Thyroid gland (tissue), 4 donors: ENCODE data around the gene MED9. TPM values are rescaled to one million over a fixed set of nuclear protein-coding genes. Genes with fewer than 3 reads are reported as not detected.

Experiments used
- DNase-seq, 2 donors: peaks; one replicate each; pipeline ENCODE4 v3.0.0-alpha.2; 2019
- H3K27ac ChIP-seq, 3 donors: fragments of 200-600 bp; sonication (generic); 1 replicate in 2 of 3; 2 replicates in 1 of 3; pipeline ENCODE4 v1.5.1; 2016 to 2019; ENCODE audit warnings: mild to moderate bottlenecking in 1 of 3, moderate library complexity in 1 of 3
- H3K27me3 ChIP-seq: fragments of 200-600 bp; sonication (generic); one replicate; pipeline ENCODE4 v1.5.1; 2019
- H3K36me3 ChIP-seq, 2 donors: fragments of 200-600 bp; sonication (generic); one replicate each; pipeline ENCODE4 v1.5.1; 2016 to 2019
- H3K4me1 ChIP-seq, 2 donors: fragments of 200-600 bp; sonication (generic); one replicate each; pipeline ENCODE4 v1.5.1; 2017 to 2019
- H3K4me3 ChIP-seq, 3 donors: fragments of 200-600 bp; sonication (generic); replicated peaks in 1 of 3; 1 replicate in 2 of 3; 2 replicates in 1 of 3; pipeline ENCODE4 v1.5.1; 2016; ENCODE audit warnings: mild to moderate bottlenecking in 1 of 3
- H3K9me3 ChIP-seq: fragments of 200-600 bp; sonication (generic); one replicate; pipeline ENCODE4 v1.5.1; 2017
- CTCF ChIP-seq, 6 experiments: fragments of 200-600 bp in 3 of 6; fragments of 450-650 bp in 3 of 6; sonication (generic) in 3 of 6; IDR thresholded peaks; one replicate each; pipeline ENCODE4 v1.5.1; 2016 to 2019; ENCODE audit warnings: antibody characterized with exemption in 6 of 6, mild to moderate bottlenecking in 2 of 6, inconsistent platforms in 1 of 6, moderate library complexity in 1 of 6
- POLR2A ChIP-seq, 2 donors: fragments of 450-650 bp; IDR thresholded peaks; one replicate each; pipeline ENCODE4 v1.6.1; 2017; ENCODE audit warnings: antibody characterized with exemption in 2 of 2, mild to moderate bottlenecking in 2 of 2, moderate library complexity in 1 of 2
- WGBS, 2 donors: methylation state at CpG; one replicate each; pipeline ENCODE4 v1.1.5; 2017; 5-methylcytosine and 5-hydroxymethylcytosine counted together
- intact Hi-C: fragments of 100-400 bp; cut with DNase I; formaldehyde crosslinking; loops from one replicate; pipeline ENCODE4 v1.15.1; 2023
- total RNA-seq, 4 donors: library from RNA; depleted of rRNA; stranded (reverse); fragments of >200 nt; gene quantifications; one replicate each; pipeline ENCODE4 v1.2.3, GENCODE V29; 2016

Gene MED9
- total RNA-seq, 4 donors from 2014 or later, result 27.9 to 35.4 (median 30.8) TPM

GRCh38 chr17:17538417-17539391 lies 61.9 kb downstream of the MED9 start:
- DNase-seq, result no peak
- peaks cover 0 to 16% of the 10 kb centered on the region in 2 donors for H3K4me1 ChIP-seq
- no peaks in the 10 kb centered on the region for H3K36me3 ChIP-seq
- no peak overlapping the region for H3K27ac ChIP-seq
- no peaks in the 10 kb centered on the region for H3K9me3 ChIP-seq
- no peak overlapping the region for H3K4me3 ChIP-seq
- intact Hi-C loops, result no loop called here
- no peaks in the 10 kb centered on the region for H3K27me3 ChIP-seq
- TF ChIP-seq POLR2A (IDR thresholded peaks at IDR 0.05) (no peak), CTCF (IDR thresholded peaks at IDR 0.05) (no peak)
- WGBS, 2 donors, result 88 to 91% methylated on average over 10 of the region's 10 CpGs

GRCh38 chr17:17539591-17539990 lies 62.8 kb downstream of the MED9 start:
- no peak overlapping the region for H3K4me3 ChIP-seq
- no peak for DNase-seq
- H3K27me3 ChIP-seq, result no peaks in the 10 kb centered on the region
- no peak overlapping the region for H3K27ac ChIP-seq
- intact Hi-C loops, result no loop called here
- WGBS, 2 donors, result 86 to 88% methylated on average over 8 to 10 of the region's 10 CpGs
- TF ChIP-seq CTCF (IDR thresholded peaks at IDR 0.05) (no peak), POLR2A (IDR thresholded peaks at IDR 0.05) (no peak)
- H3K4me1 ChIP-seq, result peaks cover 0 to 16% of the 10 kb centered on the region in 2 donors
- no peaks in the 10 kb centered on the region for H3K36me3 ChIP-seq
- H3K9me3 ChIP-seq, result no peaks in the 10 kb centered on the region

GRCh38 chr17:17540278-17540906 lies 63.6 kb downstream of the MED9 start:
- TF ChIP-seq CTCF (IDR thresholded peaks at IDR 0.05), result no peak
- TF ChIP-seq POLR2A (IDR thresholded peaks at IDR 0.05), result no peak
- no peak overlapping the region for H3K27ac ChIP-seq
- peaks cover 0 to 15% of the 10 kb centered on the region in 2 donors for H3K4me1 ChIP-seq
- H3K36me3 ChIP-seq, result no peaks in the 10 kb centered on the region
- no peak overlapping the region for H3K4me3 ChIP-seq
- intact Hi-C loops, result no loop called here
- WGBS, 2 donors, result 66 to 69% methylated on average over 7 to 13 of the region's 15 CpGs
- no peaks in the 10 kb centered on the region for H3K27me3 ChIP-seq
- H3K9me3 ChIP-seq, result no peaks in the 10 kb centered on the region
- no peak for DNase-seq

- Histone ChIP-seq H3K4me1 (peaks cover 0 to 8% of the 10 kb centered on the region in 2 donors), H3K9me3 (no peaks in the 10 kb centered on the region), H3K4me3 (no peak overlapping the region), H3K27me3 (no peaks in the 10 kb centered on the region), H3K27ac (no peak overlapping the region), H3K36me3 (no peaks in the 10 kb centered on the region)
- intact Hi-C loops, result no loop called here
- DNase-seq, result no peak
- 77 to 80% methylated on average over 12 to 17 of the region's 23 CpGs for WGBS, 2 donors
- TF ChIP-seq POLR2A (IDR thresholded peaks at IDR 0.05), result no peak
- TF ChIP-seq CTCF (IDR thresholded peaks at IDR 0.05), result no peak
Measured at GRCh38 chr17:17540935-17541639, 64.3 kb downstream of the MED9 start.
